HG03135 (cell line): Measurements from ENCODE around the gene NR5A1.

Source experiments
- ATAC-seq: cut with Tn5 transposase; IDR thresholded peaks from one replicate; pipeline ENCODE4 v1.9.1; 2021; ENCODE audit warnings: mild to moderate bottlenecking, moderate library complexity; ENCODE audit not compliant: unreplicated experiment

Gene NR5A1

GRCh38 chr9:124514874-124515273 is 7.7 kb upstream of the NR5A1 start:
- no peak for ATAC-seq

- ATAC-seq = no peak
Observed at GRCh38 chr9:124514125-124514524, 6.9 kb upstream of the NR5A1 start.

- ATAC-seq = no peak
Observed at GRCh38 chr9:124513376-124513994, 6.3 kb upstream of the NR5A1 start.

GRCh38 chr9:124512806-124513204 is 5.6 kb upstream of the NR5A1 start:
- ATAC-seq = no peak

GRCh38 chr9:124511891-124512805 is 4.9 kb upstream of the NR5A1 start:
- ATAC-seq = no peak

- no peak for ATAC-seq
Observed at GRCh38 chr9:124511426-124511840, 4.2 kb upstream of the NR5A1 start.

- no peak for ATAC-seq
Observed at GRCh38 chr9:124510650-124511425, 3.6 kb upstream of the NR5A1 start.

GRCh38 chr9:124507880-124508423 is 753 bp upstream of the NR5A1 start:
- ATAC-seq = no peak

GRCh38 chr9:124506433-124506832 is 766 bp downstream of the NR5A1 start:
- ATAC-seq = no peak

- ATAC-seq = no peak
Observed at GRCh38 chr9:124505901-124506346, 1.3 kb downstream of the NR5A1 start.

- no peak for ATAC-seq
Observed at GRCh38 chr9:124505006-124505900, 1.9 kb downstream of the NR5A1 start.

- ATAC-seq = no peak
Observed at GRCh38 chr9:124504530-124505005, 2.6 kb downstream of the NR5A1 start.

- no peak for ATAC-seq
Observed at GRCh38 chr9:124503713-124504529, 3.3 kb downstream of the NR5A1 start.

- ATAC-seq = no peak
Observed at GRCh38 chr9:124502711-124503702, 4.2 kb downstream of the NR5A1 start.

- ATAC-seq = no peak
Observed at GRCh38 chr9:124501771-124502320, 5.4 kb downstream of the NR5A1 start.

GRCh38 chr9:124500796-124501611 is 6.2 kb downstream of the NR5A1 start:
- no peak for ATAC-seq
